GM23338 (cell line): ENCODE data around the gene KLF7. TPM values are rescaled to one million over a fixed set of nuclear protein-coding genes. Genes with fewer than 3 reads are reported as not detected.

ENCODE experiments used
- ATAC-seq: fragments of 200-7000 bp; cut with Tn5 transposase; 3 replicates; pipeline ENCODE4 v1.9.1; 2020
- DNase-seq: peaks from one replicate; pipeline ENCODE4 v3.0.0-alpha.2; 2015; ENCODE audit warnings: low spot score
- H2AFZ ChIP-seq: fragments of 200-600 bp; sonication (generic); 2 replicates; pipeline ENCODE4 v1.8.0; 2016; ENCODE audit warnings: antibody characterized with exemption, mild to moderate bottlenecking, moderate library complexity
- H3F3A ChIP-seq: fragments of 200-600 bp; sonication (generic); replicated peaks from 2 replicates; pipeline ENCODE4 v1.8.0; 2017; ENCODE audit warnings: antibody characterized with exemption, mixed run types, low read depth
- H3K27ac ChIP-seq: fragments of 200-600 bp; sonication (generic); 2 replicates; pipeline ENCODE4 v1.6.1; 2016; ENCODE audit warnings: low read depth
- H3K27me3 ChIP-seq: fragments of 200-600 bp; sonication (generic); 2 replicates; pipeline ENCODE4 v1.8.0; 2016; ENCODE audit warnings: mild to moderate bottlenecking, mixed run types, moderate library complexity; ENCODE audit not compliant: insufficient read depth
- H3K36me3 ChIP-seq: fragments of 200-600 bp; sonication (generic); 2 replicates; pipeline ENCODE4 v1.8.0; 2016; ENCODE audit warnings: mild to moderate bottlenecking; ENCODE audit not compliant: insufficient read depth
- H3K4me1 ChIP-seq: fragments of 200-600 bp; sonication (generic); 2 replicates; pipeline ENCODE4 v1.8.0; 2016; ENCODE audit warnings: mild to moderate bottlenecking, moderate library complexity; ENCODE audit not compliant: insufficient read depth
- H3K4me2 ChIP-seq: fragments of 200-600 bp; sonication (generic); 2 replicates; pipeline ENCODE4 v1.7.1; 2017; ENCODE audit warnings: mixed run types
- H3K4me3 ChIP-seq: fragments of 200-600 bp; sonication (generic); 2 replicates; pipeline ENCODE4 v1.6.1; 2016; ENCODE audit warnings: mixed run types
- H3K79me2 ChIP-seq: fragments of 200-600 bp; sonication (generic); replicated peaks from 2 replicates; pipeline ENCODE4 v1.8.0; 2017; ENCODE audit warnings: mild to moderate bottlenecking; ENCODE audit not compliant: insufficient read depth
- H3K9me2 ChIP-seq: fragments of 200-600 bp; sonication (generic); 2 replicates; pipeline ENCODE4 v1.8.0; 2017; ENCODE audit not compliant: insufficient read depth
- H4K20me1 ChIP-seq: fragments of 200-600 bp; sonication (generic); replicated peaks from 2 replicates; pipeline ENCODE4 v1.8.0; 2017; ENCODE audit warnings: mild to moderate bottlenecking; ENCODE audit not compliant: insufficient read depth
- H3K27ac Mint-ChIP-seq: 2 replicates; pipeline ENCODE4 v1.8.0; 2020; ENCODE audit warnings: inconsistent platforms, mild to moderate bottlenecking, moderate library complexity, mixed read lengths
- H3K27me3 Mint-ChIP-seq: 3 replicates; pipeline ENCODE4 v1.8.0; 2022; ENCODE audit warnings: low read depth, mild to moderate bottlenecking, moderate library complexity, mixed read lengths, inconsistent platforms; ENCODE audit not compliant: insufficient read depth, poor library complexity
- H3K36me3 Mint-ChIP-seq: 3 replicates; pipeline ENCODE4 v1.8.0; 2021; ENCODE audit warnings: low read depth, mild to moderate bottlenecking, inconsistent platforms, moderate library complexity, mixed read lengths
- H3K4me1 Mint-ChIP-seq: 3 replicates; pipeline ENCODE4 v1.8.0; 2020; ENCODE audit warnings: mild to moderate bottlenecking, inconsistent platforms, mixed read lengths
- H3K4me3 Mint-ChIP-seq: 3 replicates; pipeline ENCODE4 v1.8.0; 2021; ENCODE audit warnings: moderate library complexity, mild to moderate bottlenecking, inconsistent platforms, mixed read lengths
- H3K9me3 Mint-ChIP-seq: 3 replicates; pipeline ENCODE4 v1.8.0; 2020; ENCODE audit warnings: moderate library complexity, mild to moderate bottlenecking, inconsistent platforms, mixed read lengths
- CREB1 ChIP-seq: fragments of 250-450 bp; sonication (Bioruptor Pico); IDR thresholded peaks from 2 replicates; pipeline ENCODE4 v1.5.0; 2020; ENCODE audit warnings: low read depth, mild to moderate bottlenecking, moderate library complexity
- EZH2 ChIP-seq: fragments of 200-600 bp; sonication (generic); IDR thresholded peaks from one replicate; pipeline ENCODE4 v1.8.0; 2017; ENCODE audit warnings: antibody characterized with exemption, mild to moderate bottlenecking, low read depth; ENCODE audit not compliant: unreplicated experiment
- EZH2phosphoT487 ChIP-seq: fragments of 200-600 bp; sonication (generic); IDR thresholded peaks from one replicate; pipeline ENCODE4 v1.8.1; 2018; ENCODE audit warnings: antibody characterized with exemption; ENCODE audit not compliant: unreplicated experiment
- JUNB ChIP-seq: IDR thresholded peaks from one replicate; pipeline ENCODE4 v1.6.1; 2016; ENCODE audit warnings: antibody characterized with exemption; ENCODE audit not compliant: unreplicated experiment
- NANOG ChIP-seq: IDR thresholded peaks from 2 replicates; pipeline ENCODE4 v1.6.1; 2016; ENCODE audit warnings: antibody characterized with exemption, borderline replicate concordance
- POLR2AphosphoS5 ChIP-seq: IDR thresholded peaks from 2 replicates; pipeline ENCODE4 v1.6.1; 2016; ENCODE audit warnings: antibody characterized with exemption, low read depth
- REST ChIP-seq: IDR thresholded peaks from one replicate; pipeline ENCODE4 v1.6.1; 2018; ENCODE audit warnings: antibody characterized with exemption; ENCODE audit not compliant: unreplicated experiment
- STAT1 ChIP-seq: IDR thresholded peaks from one replicate; pipeline ENCODE4 v1.6.1; 2016; ENCODE audit warnings: antibody characterized with exemption; ENCODE audit not compliant: unreplicated experiment
- ZNF114 ChIP-seq: fragments of 250-450 bp; sonication (Bioruptor Pico); IDR thresholded peaks from 2 replicates; pipeline ENCODE4 v1.5.0; 2020; ENCODE audit warnings: mild to moderate bottlenecking, moderate library complexity
- ZNF331 ChIP-seq: fragments of 250-450 bp; sonication (Bioruptor Pico); IDR thresholded peaks from 2 replicates; pipeline ENCODE4 v1.5.0; 2020; ENCODE audit warnings: low read depth, mild to moderate bottlenecking, moderate library complexity
- polyA plus RNA-seq: library from polyadenylated mRNA; unstranded; fragments of >200 nt; fragmentation: Nextera tagmentation; extraction: Ambion mirVana; gene quantifications from 2 replicates; pipeline ENCODE4 v1.2.1, GENCODE V29; 2016
- total RNA-seq: library from RNA; depleted of rRNA; stranded (reverse); fragments of >200 nt; shearing (Covaris generic); gene quantifications from 2 replicates; pipeline ENCODE4 v1.2.3, GENCODE V29; 2014
- TF ChIP-seq, protein P1 (sequence below), 2 experiments: fragments of 200-600 bp in 1 of 2; sonication (generic) in 1 of 2; conservative IDR thresholded peaks; 2 replicates each; pipeline versions ENCODE4 v1.5.1 to v1.6.1; 2016 to 2017; ENCODE audit warnings: antibody characterized with exemption in 2 of 2, low read depth in 2 of 2, mild to moderate bottlenecking in 2 of 2, moderate library complexity in 1 of 2
- TF ChIP-seq, protein P2 (sequence below): IDR thresholded peaks from 2 replicates; pipeline ENCODE4 v1.6.1; 2016; ENCODE audit warnings: antibody characterized with exemption

Gene KLF7
- total and polyA plus RNA-seq, 2 experiments from 2014 or later, result 5.7 to 15.4 TPM

GRCh38 chr2:207139552-207139951 lies 26.2 kb downstream of the KLF7 start (continued):
- TF ChIP-seq CREB1 (no peak), EZH2phosphoT487 (no peak)
- TF ChIP-seq, protein P1, sequence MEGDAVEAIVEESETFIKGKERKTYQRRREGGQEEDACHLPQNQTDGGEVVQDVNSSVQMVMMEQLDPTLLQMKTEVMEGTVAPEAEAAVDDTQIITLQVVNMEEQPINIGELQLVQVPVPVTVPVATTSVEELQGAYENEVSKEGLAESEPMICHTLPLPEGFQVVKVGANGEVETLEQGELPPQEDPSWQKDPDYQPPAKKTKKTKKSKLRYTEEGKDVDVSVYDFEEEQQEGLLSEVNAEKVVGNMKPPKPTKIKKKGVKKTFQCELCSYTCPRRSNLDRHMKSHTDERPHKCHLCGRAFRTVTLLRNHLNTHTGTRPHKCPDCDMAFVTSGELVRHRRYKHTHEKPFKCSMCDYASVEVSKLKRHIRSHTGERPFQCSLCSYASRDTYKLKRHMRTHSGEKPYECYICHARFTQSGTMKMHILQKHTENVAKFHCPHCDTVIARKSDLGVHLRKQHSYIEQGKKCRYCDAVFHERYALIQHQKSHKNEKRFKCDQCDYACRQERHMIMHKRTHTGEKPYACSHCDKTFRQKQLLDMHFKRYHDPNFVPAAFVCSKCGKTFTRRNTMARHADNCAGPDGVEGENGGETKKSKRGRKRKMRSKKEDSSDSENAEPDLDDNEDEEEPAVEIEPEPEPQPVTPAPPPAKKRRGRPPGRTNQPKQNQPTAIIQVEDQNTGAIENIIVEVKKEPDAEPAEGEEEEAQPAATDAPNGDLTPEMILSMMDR (conservative IDR thresholded peaks at IDR 0.05; ENCODE audit: low read depth in 2 of 2), result no peak

GRCh38 chr2:207138627-207139297 lies 27.0 kb downstream of the KLF7 start:
- ATAC-seq, result no peak
- peaks cover 91% of the 10 kb centered on the region for H3K79me2 ChIP-seq
- H3K27me3 Mint-ChIP-seq, result peaks cover 7% of the 10 kb centered on the region
- H3F3A ChIP-seq, result no peaks in the 10 kb centered on the region
- no peak overlapping the region for H3K27ac Mint-ChIP-seq
- no peak overlapping the region for H2AFZ ChIP-seq
- peaks cover 4% of the 10 kb centered on the region; the same call in 2 of the 3 replicates for H3K36me3 Mint-ChIP-seq
- no peak overlapping the region for H3K4me3 ChIP-seq
- H3K36me3 ChIP-seq, result no peaks in the 10 kb centered on the region
- no peaks in the 10 kb centered on the region for H4K20me1 ChIP-seq
- no peaks in the 10 kb centered on the region for H3K27me3 ChIP-seq
- H3K4me2 ChIP-seq, result no peak overlapping the region
- no peak for DNase-seq
- H3K9me3 Mint-ChIP-seq, result no peaks in the 10 kb centered on the region; the same call in 2 of the 3 replicates
- peaks cover 11% of the 10 kb centered on the region; the same call in 1 of the 2 replicates for H3K9me2 ChIP-seq
- H3K4me1 Mint-ChIP-seq, result peaks cover 66% of the 10 kb centered on the region
- H3K4me3 Mint-ChIP-seq, result no peak overlapping the region
- H3K27ac ChIP-seq, result no peak overlapping the region
- H3K4me1 ChIP-seq, result peaks cover 67% of the 10 kb centered on the region
- TF ChIP-seq REST, result no peak
- TF ChIP-seq EZH2, result no peak
- TF ChIP-seq CREB1, result no peak
- no peak for TF ChIP-seq JUNB
- no peak for TF ChIP-seq ZNF331 (CRISPR knock-in tag)
- TF ChIP-seq STAT1, result no peak
- no peak for TF ChIP-seq POLR2AphosphoS5
- TF ChIP-seq EZH2phosphoT487, result no peak
- TF ChIP-seq NANOG, result no peak
- TF ChIP-seq, protein P1 (conservative IDR thresholded peaks at IDR 0.05; ENCODE audit: low read depth in 2 of 2), result no peak
- no peak for TF ChIP-seq ZNF114
- TF ChIP-seq, protein P2, sequence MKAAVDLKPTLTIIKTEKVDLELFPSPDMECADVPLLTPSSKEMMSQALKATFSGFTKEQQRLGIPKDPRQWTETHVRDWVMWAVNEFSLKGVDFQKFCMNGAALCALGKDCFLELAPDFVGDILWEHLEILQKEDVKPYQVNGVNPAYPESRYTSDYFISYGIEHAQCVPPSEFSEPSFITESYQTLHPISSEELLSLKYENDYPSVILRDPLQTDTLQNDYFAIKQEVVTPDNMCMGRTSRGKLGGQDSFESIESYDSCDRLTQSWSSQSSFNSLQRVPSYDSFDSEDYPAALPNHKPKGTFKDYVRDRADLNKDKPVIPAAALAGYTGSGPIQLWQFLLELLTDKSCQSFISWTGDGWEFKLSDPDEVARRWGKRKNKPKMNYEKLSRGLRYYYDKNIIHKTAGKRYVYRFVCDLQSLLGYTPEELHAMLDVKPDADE, result no peak
